Erythroblast (primary cell): Measurements from ENCODE around the gene TBXA2R.

Experiments
- GATA1 ChIP-seq: IDR thresholded peaks from 2 replicates; pipeline ENCODE4 v1.6.1; 2011; ENCODE audit warnings: low read depth, mild to moderate bottlenecking, control low read depth, low read length, moderate library complexity
- POLR2A ChIP-seq: IDR thresholded peaks from 2 replicates; pipeline ENCODE4 v1.6.1; 2011; ENCODE audit warnings: mild to moderate bottlenecking, low read length

GRCh38 chr19:3606690-3607289, at the start of gene TBXA2R:
- TF ChIP-seq POLR2A (no peak), GATA1 (no peak)
